IPS-NIHi11 (cell line): Measurements from ENCODE around the gene ERC1.

Experiments used
- DNase-seq: peaks from one replicate; pipeline ENCODE4 v3.0.0; 2012; ENCODE audit warnings: mixed read lengths, low spot score

Gene ERC1

DNA sequence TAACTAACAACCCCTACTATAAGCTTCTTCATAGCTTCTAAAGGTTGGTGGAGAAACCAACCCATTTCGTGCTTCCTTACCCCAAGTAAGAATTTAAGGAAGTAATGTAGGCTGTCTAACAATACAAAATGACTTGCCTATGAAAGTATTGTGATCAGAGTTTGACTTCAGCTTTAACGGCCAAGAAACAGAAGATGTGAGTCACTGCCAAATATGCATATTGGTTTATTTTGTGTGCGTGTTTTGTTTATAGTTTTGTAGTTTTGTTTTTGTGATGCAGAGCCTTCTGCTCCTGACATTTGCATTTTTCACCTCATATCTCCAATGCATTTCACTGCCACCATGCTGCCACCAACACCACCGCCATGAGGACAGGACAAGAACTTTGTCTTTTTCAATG is 457.3 kb downstream of the ERC1 start:
- DNase-seq: no peak

DNA sequence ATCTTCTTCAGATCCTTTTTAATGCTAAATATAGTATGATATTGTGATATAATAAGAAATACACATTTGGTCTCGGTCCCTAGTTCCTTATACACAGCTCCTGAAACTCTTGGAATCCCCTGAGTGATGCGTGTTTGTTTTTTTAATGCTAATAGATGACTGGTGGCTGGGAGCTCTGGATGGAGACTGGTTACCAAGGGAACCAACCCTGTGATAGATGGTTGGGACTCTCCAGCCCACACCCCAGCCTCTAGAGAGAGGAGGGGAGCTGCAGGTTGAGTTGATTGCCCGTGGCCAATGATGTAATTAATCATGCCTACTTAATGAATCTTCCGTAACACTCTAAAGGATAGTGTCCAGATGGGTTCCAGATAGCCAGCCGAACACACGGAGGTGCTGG is 462.8 kb downstream of the ERC1 start:
- peak; percentile 25 for DNase-seq

DNA sequence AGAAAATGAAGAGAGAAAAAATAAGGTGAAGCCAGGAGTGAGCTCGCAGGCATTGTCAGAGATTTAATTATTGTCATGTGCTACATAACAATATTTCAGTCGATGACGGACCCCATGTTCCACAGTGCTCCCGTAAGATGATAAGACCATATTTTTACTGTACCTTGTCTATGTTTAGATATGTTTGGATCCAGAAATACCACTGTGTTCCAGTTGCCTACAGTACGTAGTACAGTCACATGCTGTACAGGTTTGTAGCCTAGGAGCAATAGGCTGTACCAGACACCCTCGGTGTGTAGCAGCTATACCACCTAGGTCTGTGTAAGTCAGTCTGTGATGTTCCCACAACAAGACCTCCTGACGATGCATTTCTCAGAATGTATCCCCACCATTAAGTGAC is 465.9 kb downstream of the ERC1 start:
- DNase-seq: no peak

DNA sequence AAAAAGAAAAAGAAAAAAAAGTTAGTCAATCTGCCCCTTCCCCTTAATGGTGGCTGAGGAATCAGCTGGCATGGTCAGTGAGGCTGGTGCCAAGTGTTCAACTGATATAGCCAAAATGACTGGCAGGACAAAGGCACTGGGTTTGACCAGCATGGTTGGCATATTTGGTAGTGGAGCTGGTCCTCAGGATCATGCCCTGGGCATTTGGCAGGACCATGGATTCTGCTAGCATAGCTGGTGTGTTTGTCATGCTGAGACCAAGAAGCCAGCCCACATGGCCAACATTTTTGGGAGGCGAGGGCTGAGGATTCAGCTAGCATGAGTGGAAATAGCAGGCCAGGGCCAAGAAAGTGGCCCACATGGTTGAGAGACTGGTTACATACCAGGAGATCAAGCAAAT is 466.9 kb downstream of the ERC1 start:
- no peak for DNase-seq

DNA sequence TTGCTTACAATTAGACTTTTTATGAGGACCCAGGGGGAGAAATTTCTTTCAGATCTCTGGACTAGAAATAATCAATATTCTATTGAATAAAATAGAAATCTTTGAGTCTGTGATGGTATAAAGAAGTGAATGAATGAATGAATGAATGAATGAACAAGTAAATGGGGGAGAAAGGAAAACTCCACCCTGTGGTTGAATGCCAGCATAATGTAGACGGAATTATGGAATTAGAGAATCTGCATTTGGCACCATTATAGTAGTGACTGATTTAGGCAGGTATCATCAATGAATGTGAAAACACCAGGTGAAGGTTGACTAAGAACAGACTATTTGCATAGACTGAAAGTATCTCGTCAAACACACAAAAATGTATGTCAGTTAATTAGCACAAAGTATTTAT is 468.3 kb downstream of the ERC1 start:
- DNase-seq: no peak

DNA sequence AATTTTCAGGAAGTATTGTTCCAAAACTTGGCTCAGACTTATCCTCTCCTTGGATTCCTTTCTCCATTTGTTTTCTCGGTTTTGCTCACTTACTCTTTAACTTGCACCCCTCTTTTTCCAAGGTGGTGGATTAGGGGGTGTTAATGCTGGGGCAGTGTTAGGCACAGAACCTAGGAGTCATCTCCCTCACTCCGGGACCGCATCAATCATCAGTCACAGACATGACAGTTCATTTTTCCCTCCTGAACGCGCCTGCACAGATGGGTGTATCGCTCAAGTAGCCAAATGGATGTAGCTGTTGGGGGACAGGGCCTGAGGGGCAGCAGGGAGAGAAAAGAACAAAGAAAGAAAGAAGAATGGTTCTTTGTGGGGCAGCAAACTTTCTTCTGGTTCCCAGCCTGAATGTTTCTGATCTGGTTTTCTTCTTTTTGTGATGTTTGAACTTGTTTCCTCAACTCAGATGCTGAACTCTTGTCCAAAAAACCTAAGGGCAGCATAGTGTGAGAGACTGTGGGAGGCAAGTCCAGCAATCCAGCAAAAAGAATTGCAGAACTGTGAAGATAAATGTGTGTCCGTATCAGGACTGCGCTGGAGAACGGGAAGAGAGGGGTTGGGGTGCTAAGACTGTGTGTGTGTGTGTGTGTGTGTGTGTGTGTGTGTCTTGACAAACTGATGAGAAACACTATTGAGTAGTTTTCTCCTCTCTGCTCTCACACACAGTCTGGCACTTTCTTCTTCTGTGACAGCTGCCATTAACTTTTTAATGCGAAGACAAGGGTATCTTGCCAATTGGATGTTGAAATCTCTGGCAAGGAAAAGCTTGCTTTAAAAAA is 472.3 kb downstream of the ERC1 start:
- no peak for DNase-seq

DNA sequence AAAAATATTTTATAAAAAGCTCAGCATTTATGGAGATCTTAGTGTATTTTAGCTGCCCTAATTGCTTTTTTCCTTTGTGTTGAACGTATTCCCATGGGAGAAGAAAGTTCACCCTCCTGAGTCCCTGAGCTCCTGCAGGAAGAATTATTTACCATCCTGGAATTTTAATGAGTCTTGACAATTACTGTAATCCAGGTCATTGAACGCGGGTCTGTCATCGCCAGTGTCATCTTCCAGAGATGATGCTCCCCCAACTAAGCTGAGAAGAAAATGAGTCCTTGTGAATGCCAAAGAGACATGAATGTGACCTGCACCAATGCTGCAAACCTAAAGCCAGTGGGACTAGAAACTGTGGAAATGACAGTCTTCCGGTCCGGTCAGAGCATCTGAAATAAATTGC is 473.9 kb downstream of the ERC1 start:
- DNase-seq: no peak

DNA sequence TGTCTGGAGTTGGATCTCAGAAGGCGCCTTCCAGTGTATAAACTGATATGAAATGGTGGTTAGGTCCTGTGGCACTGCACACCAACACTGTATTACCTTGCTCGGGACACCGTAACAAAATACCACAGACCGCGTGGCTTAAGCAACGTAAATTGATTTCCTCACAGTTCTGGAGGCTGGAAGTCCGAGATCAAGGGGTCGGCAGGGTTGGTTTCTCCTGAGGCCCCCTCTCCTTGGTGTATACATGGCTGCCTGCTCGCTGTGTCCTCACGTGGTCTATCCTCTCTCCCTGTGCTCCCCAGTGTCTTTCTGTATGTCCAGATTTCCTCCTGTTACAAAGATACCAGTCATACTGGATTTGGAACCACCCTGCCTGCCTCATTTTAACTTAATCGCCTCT is 475.0 kb downstream of the ERC1 start:
- DNase-seq: no peak

DNA sequence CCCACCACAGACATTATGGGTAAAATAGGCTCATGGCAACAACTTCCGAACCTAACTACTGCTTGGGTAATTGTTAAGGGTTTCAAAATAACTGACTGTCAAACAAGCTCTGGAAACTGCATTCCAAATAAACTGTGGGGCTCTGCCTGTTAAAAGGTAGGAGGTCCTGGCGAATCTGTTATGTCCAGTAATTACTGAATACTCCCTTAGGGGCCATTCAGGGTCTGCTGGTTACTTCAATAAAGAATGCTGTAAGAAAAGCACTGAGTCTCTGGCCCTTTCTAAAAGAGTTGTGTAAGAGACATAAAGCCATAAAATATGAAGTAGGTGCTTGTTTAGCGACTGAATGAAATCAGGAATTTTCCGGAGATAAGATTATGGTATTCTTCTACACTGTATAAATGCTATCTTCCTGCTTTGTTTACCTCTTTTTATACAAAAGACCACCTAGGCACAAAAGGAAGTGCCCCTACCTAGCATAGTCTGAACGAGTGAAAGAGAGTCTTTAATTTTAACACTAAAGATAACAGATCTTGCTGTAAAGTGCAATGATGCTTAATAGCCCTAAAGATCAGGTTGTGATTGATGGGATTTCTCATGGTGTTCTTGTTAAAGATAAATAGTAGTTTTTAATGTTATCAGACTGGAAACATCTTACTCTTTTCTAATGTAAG is 475.6 kb downstream of the ERC1 start:
- DNase-seq: no peak

DNA sequence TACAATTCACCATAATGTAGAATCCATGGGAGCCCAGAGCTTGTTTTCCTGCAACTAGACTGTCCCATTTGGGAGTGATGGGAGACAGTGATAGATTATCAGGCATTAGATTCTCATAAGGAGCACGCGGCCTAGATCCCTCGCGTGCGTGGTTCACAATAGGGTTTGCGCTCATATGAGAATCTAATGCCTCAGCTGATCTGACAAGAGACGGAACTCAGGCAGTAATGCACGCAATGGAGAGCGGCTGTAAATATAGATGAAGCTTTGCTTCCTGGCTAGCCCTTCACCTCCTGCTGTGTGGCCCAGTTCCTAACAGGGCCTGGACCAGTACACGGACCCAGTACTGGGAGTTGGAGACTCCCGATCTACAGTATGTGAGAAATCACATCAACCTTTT is 476.7 kb downstream of the ERC1 start:
- DNase-seq: no peak

DNA sequence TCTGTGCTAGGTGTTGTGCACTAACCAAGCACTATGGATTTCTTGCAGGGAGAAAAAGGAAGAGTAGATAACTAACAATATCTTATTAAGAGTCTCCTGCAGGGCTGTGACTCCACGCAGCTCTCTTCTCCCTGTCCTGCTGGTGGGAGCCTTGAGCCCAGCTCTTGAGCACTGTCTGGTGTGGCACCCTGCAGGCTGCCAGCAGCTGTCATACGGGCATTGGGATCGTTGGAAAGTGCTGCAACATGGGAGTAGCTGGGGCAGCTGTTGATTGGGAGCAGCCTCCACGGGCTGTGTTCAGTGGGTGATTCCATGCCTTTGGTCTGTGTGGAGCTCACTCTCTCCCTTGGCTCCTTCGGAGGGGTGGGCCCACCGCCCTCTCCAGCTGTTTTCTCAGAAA is 478.0 kb downstream of the ERC1 start:
- DNase-seq: no peak

DNA sequence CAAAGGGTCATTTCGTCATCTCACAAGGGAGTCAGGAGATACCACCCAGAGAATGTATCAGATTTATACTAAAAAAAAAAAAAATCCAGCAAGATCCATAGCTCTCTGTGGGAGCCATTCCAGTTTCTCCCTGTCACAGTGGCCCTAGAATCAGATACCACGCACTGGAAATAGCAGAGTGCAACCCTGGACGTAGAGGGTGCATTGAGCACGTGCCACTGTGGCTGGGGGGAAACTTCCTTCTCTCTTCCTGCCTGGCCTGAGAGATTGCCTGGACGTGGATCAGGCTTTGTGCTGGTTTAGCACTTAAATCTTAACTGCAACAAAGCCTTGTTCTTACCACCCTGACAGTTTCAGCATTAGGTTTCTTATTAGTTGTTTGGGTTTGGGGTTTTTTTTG is 479.0 kb downstream of the ERC1 start:
- no peak for DNase-seq

DNA sequence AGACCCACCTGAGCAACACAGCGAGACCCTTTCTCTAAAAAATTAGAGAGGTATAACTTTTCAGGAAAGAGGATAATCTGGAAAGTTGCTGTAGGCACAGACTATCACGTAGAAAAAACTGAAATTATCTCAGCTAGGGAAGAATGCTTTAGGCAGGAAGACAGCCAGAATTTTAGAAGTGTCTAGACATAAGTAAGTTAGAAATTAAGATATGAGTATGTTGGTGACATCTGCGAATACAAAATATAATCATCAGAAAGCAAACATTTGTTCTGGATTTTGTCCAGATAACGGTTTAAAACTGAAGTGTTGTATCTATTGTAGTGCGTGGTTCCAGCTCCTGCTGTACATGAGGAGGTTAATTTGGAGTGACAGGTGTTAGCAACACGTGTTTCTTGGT is 480.2 kb downstream of the ERC1 start:
- no peak for DNase-seq

DNA sequence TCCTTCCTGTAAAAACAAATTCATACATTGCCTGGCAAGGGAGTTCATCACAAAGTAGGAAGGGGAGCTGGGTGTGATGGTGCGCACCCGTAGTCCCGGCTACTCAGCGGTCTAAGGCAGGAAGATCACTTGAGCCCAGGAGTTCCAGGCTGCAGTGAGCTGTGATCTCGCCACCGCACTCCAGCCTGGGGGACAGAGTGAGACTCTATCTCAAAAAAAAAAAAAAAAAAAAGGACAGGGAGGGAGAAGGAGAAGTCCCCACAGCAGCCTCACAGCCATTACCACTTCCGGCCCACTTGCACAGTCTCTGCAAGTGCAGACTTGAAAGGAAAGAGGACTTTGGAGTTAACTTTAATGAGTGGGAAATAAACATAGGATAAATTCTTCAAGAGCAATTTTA is 482.4 kb downstream of the ERC1 start:
- no peak for DNase-seq

DNA sequence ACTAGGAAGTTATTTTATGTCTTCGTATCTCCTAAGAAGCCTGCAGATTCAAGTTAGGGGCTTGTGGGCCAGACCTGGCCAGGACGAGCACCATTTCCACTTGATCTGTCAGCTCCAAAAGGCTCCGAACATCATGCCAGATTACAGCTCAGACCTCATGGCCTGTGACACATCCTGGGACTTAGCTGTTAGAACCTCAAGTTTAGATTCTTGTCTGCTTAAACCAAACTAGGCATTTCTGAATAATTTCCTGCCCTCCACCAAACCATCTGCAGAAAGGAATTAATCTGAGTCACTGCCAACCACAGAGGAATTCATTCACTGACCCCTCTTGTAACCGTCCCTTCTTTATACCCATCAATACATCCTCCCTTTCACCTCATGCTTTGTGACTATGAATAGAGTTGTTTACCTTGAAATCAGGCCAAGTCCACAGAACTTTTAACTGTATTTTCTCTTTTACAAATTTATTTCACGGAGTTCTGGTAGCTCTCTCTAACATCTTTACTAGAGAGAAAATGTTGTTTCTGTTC is 483.1 kb downstream of the ERC1 start:
- no peak for DNase-seq

DNA sequence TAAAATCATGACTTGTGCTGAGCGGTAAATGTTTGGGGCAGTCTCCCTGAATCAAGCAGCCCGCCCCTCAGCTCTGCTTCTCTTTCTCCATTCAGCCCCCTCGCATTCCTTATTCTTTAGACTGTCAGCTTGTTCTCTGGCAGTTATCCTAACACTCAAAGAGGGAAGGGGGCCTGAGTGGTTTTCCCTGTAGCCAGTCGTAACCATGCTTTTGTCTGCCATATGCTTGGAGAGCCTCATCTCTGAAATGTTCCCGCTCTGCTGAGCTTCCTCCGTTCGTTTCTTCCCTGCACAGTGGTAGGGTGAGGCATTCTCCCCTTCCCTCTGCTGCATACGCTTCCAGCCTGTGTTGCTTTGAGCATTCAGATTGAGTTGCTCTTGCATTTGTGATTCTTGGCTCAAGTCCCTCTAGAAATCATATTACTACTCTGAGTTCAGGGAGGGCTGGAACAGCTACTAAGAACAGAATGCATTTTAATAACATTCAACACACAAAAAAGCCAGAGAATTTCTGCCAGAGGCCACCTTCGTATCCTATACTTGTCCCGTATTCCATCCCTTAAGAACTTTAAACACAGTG is 483.6 kb downstream of the ERC1 start:
- peak; percentile 41 for DNase-seq

DNA sequence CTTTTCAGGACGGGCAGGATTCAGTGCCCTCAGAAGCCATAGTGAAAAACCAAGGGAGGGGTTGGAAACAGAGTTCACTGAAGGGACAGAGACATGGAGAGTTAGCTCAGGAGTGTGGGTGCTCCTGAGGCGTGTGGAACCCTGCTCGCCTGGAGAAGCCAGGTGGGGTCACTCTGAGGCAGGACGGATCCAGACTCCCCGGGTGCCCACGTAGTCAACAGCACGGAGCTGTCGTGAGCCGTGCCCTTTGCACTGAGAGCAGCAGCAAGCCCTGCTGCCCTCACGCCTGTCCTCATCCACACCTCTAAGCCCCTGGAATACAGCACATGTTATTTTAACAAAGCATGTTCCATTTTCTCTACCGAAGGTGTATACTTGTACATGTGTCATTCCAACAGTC is 488.6 kb downstream of the ERC1 start:
- no peak for DNase-seq

DNA sequence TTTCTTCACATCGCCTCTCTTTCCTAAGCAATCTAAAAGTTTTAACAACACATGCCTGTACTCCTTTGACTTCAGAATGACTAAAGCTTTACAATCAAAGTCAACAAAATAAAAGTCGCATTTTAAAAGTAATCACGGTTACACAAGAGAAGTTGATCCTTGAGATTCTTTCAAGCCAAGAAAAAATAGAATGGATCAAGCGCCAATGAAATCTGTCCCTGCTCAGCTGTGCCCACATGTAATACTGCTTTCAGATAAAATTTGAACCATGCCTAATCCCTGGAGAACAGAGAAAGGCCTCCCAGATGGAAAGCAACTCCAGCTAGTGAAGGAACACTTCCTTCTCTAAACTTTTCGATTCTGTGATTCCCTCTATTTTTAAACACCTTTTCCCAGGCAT is 490.3 kb downstream of the ERC1 start:
- no peak for DNase-seq

DNA sequence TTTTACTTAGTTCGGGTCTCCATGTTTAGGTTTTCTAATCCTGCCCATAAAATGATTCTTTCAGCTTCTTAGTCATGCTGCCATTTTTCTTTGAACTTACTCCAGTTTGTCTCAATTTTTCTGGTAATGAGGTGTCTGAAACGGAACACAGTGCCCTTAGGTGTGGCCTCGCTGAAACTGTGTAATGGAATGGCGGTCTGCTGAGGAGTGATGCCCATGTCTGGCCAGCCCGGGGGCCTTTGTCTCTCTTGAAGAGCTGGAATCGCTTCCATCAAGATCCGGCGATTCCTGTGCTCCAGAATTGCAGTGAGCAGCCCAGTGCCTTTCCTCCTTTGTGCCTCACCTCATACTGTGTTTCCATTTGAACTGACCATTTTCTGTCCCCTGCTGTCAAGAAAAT is 490.9 kb downstream of the ERC1 start:
- DNase-seq: no peak

DNA sequence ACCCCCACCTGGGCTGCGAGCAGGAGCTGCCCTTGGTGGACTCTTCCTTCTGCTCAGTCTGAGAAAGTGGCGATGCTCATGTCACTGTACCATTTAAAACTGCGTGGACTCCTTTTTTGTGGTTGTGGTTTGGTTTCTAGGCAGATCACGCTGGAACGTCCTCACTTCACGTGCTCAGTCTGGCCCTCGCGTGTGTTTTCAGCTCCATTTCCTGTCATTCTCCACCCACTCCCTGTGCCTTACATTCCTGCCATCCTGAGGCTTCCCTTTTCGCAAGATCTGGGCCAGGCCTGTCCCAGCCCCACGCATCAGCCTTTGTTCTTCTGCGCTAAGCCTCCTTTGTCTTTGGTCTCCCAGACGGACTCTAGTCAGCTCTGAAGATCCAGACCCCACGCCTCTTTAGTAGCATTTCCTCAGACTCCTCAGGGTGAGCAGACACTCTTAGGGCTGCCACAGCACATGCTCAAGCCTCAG is 497.9 kb downstream of the ERC1 start:
- DNase-seq: no peak

DNA sequence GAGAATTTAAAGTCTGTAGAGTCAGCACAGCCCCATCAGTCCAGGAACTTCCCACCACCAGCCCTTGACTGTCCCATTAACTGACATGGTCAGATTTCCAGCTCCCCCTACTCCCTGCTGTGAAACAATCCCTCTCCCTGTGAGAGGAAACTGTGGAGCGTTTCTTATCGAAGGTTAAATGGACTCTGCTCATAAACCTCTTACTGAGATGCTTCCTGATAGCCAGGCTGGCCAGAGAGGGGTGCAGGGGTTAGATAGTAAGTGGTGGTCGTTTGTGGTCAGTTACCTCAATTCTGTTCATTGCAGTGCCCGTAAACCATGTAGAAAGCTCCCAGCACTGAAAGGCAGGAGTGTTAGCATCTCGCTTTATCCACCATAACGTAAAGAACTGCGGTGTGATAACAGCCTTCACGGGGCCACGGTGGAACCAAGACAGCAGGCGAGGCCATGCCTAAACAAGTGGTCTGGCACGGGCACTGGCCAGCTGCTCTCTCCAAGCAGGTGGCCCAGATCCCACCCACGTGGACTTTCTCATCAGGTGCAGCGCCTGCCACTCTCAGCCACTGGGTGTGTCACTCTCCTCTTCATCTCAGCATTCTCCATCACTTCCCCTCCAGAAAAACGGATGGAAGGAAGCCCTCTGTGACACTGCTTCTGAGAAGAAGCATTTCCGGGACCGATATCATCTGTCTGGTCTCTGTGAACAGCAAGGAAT is 501.1 kb downstream of the ERC1 start:
- no peak for DNase-seq

DNA sequence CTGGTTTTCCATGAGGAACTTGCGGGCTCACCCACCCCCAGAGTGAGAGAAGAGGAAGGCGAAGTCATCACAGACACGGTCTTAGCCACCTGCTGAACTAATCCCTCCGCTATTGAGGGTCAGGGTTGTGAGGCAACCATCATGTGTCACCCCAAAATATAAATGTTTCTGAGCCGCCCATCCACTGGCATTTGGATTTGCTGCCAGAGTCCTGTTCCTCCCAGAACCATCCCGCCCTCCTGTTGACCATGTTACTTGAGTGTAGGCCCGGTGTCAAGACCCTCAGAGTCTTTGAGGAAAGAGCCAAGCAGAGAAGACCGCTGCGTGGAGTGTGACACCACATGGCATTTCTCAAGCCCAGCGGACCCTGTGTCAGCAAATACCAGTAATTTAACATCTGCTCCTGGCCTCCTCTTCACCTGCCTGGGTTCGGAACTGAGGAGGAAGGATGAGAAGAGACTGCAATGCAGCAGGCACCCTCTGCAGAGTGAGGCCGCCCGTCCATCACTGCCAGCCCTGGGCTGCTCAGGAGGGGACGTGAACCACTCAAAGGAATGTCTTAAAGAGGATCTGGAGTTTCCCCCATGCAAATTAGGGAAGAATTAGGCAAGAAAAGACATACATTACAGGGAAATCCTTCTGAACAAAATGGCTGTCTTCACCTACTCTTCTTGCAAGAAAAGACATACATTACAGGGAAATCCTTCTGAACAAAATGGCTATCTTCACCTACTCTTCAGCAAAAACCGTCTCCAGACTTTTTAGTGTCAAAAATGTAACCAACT is 502.9 kb downstream of the ERC1 start:
- DNase-seq: no peak
